Hepatocyte (in vitro differentiated cells): Measurements from ENCODE around the gene DDX1. TPM values are rescaled to one million over a fixed set of nuclear protein-coding genes. Genes with fewer than 3 reads are reported as not detected.

Source experiments
- DNase-seq: peaks from one replicate; pipeline ENCODE4 v3.0.0-alpha.2; 2016; ENCODE audit warnings: low spot score
- H2AFZ ChIP-seq: fragments of 200-600 bp; sonication (generic); 2 replicates; pipeline ENCODE4 v1.6.0; 2016; ENCODE audit warnings: antibody characterized with exemption, mild to moderate bottlenecking
- H3K27ac ChIP-seq: fragments of 200-600 bp; sonication (generic); 2 replicates; pipeline ENCODE4 v1.5.1; 2016; ENCODE audit warnings: mild to moderate bottlenecking
- H3K27me3 ChIP-seq: fragments of 200-600 bp; sonication (generic); 2 replicates; pipeline ENCODE4 v1.6.1; 2016
- H3K36me3 ChIP-seq: fragments of 200-600 bp; sonication (generic); replicated peaks from 2 replicates; pipeline ENCODE4 v1.5.1; 2016; ENCODE audit warnings: low read depth; ENCODE audit not compliant: insufficient read depth
- H3K4me1 ChIP-seq: fragments of 200-600 bp; sonication (generic); 2 replicates; pipeline ENCODE4 v1.5.1; 2016; ENCODE audit warnings: mild to moderate bottlenecking, moderate library complexity; ENCODE audit not compliant: insufficient read depth
- H3K4me2 ChIP-seq: fragments of 200-600 bp; sonication (generic); 2 replicates; pipeline ENCODE4 v1.6.0; 2016
- H3K4me3 ChIP-seq: fragments of 200-600 bp; sonication (generic); 2 replicates; pipeline ENCODE4 v1.5.1; 2016; ENCODE audit warnings: mild to moderate bottlenecking
- H3K79me2 ChIP-seq: fragments of 200-600 bp; sonication (generic); 2 replicates; pipeline ENCODE4 v1.6.0; 2017; ENCODE audit warnings: mild to moderate bottlenecking
- H3K9me2 ChIP-seq: fragments of 200-600 bp; sonication (generic); replicated peaks from 2 replicates; pipeline ENCODE4 v1.6.0; 2017; ENCODE audit warnings: mild to moderate bottlenecking; ENCODE audit not compliant: insufficient read depth
- H3K9me3 ChIP-seq: fragments of 200-600 bp; sonication (generic); 2 replicates; pipeline ENCODE4 v1.5.1; 2016; ENCODE audit warnings: low read depth, mild to moderate bottlenecking
- H4K20me1 ChIP-seq: fragments of 200-600 bp; sonication (generic); 2 replicates; pipeline ENCODE4 v1.6.0; 2016; ENCODE audit warnings: mild to moderate bottlenecking; ENCODE audit not compliant: insufficient read depth, poor library complexity, severe bottlenecking
- EZH2 ChIP-seq: fragments of 200-600 bp; sonication (generic); IDR thresholded peaks from 2 replicates; pipeline ENCODE4 v1.6.1; 2016; ENCODE audit warnings: antibody characterized with exemption, mild to moderate bottlenecking, borderline replicate concordance
- EZH2phosphoT487 ChIP-seq: fragments of 200-600 bp; sonication (generic); IDR thresholded peaks from one replicate; pipeline ENCODE4 v1.6.1; 2018; ENCODE audit warnings: antibody characterized with exemption, mild to moderate bottlenecking, low read depth, moderate library complexity; ENCODE audit not compliant: unreplicated experiment, severe bottlenecking
- WGBS: methylation state at CpG from one replicate; pipeline ENCODE4 v1.1.6; 2016; ENCODE audit warnings: low lambda C conversion rate; ENCODE audit errors: missing lambda C conversion rate; 5-methylcytosine and 5-hydroxymethylcytosine counted together
- polyA plus RNA-seq: library from polyadenylated mRNA; unstranded; fragments of >200 nt; fragmentation: Nextera tagmentation; extraction: Ambion mirVana; gene quantifications from 2 replicates; pipeline ENCODE4 v1.2.1, GENCODE V29; 2016
- total RNA-seq: library from RNA; depleted of rRNA; stranded (reverse); fragments of >200 nt; gene quantifications from 2 replicates; pipeline ENCODE4 v1.2.3, GENCODE V29; 2014
- TF ChIP-seq, protein P1 (sequence below): fragments of 200-600 bp; sonication (generic); IDR thresholded peaks from 2 replicates; pipeline ENCODE4 v1.5.1; 2016; ENCODE audit warnings: antibody characterized with exemption, mild to moderate bottlenecking; ENCODE audit not compliant: poor library complexity

DDX1 gene
- total and polyA plus RNA-seq, 2 experiments from 2014 or later, result 70.2 to 76.2 TPM

DNA sequence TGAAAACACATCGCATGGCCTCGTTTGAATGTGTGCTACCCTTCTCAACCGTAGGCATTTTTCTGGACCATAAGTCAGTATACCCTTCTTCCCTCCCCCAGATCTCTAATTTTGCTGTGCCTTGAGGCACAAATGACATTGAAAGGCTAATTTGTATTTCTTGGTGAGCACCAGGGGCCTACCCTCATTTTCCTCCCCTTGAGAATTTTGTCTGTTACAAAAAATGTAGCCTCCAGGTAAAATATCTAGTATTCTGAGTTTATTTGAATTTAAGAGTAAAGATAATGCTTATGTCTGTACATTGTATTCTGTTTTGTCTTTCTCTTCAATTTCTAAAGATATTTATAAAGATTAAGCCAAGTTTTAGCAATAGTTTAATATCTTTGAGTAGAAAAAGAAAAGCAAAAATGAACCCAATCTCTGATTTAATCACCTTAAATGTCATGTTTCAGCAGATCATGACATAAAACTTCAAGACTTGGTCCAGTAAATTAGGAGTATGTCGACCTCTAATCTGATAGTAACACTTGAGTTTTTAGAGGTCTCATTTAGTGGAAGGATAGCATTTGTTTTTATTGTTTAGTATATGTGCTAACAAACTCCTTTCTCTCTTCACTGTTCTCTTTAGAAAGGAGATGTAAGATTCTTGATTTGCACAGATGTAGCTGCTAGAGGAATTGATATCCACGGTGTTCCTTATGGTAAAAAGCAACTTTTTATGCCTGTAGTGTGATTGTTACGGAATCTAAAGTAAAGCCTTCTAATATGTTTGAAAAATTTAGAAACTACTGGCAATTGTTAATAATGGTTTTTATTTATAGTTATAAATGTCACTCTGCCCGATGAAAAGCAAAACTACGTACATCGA lies 36.4 kb downstream of the DDX1 start:
- no peaks in the 10 kb centered on the region for H3K9me3 ChIP-seq
- WGBS, result 95% methylated on average over 9 of the region's 9 CpGs
- no peaks in the 10 kb centered on the region for H3K4me1 ChIP-seq
- H3K4me2 ChIP-seq, result no peak overlapping the region
- H3K36me3 ChIP-seq, result peaks cover 5% of the 10 kb centered on the region
- H3K27me3 ChIP-seq, result no peaks in the 10 kb centered on the region
- no peak for DNase-seq
- no peak overlapping the region for H2AFZ ChIP-seq
- no peak overlapping the region for H3K27ac ChIP-seq
- H3K79me2 ChIP-seq, result no peaks in the 10 kb centered on the region
- H4K20me1 ChIP-seq, result no peaks in the 10 kb centered on the region
- H3K9me2 ChIP-seq, result no peaks in the 10 kb centered on the region
- no peak overlapping the region for H3K4me3 ChIP-seq
- TF ChIP-seq, protein P1, sequence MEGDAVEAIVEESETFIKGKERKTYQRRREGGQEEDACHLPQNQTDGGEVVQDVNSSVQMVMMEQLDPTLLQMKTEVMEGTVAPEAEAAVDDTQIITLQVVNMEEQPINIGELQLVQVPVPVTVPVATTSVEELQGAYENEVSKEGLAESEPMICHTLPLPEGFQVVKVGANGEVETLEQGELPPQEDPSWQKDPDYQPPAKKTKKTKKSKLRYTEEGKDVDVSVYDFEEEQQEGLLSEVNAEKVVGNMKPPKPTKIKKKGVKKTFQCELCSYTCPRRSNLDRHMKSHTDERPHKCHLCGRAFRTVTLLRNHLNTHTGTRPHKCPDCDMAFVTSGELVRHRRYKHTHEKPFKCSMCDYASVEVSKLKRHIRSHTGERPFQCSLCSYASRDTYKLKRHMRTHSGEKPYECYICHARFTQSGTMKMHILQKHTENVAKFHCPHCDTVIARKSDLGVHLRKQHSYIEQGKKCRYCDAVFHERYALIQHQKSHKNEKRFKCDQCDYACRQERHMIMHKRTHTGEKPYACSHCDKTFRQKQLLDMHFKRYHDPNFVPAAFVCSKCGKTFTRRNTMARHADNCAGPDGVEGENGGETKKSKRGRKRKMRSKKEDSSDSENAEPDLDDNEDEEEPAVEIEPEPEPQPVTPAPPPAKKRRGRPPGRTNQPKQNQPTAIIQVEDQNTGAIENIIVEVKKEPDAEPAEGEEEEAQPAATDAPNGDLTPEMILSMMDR, result no peak
- no peak for TF ChIP-seq EZH2phosphoT487
- TF ChIP-seq EZH2, result no peak

DNA sequence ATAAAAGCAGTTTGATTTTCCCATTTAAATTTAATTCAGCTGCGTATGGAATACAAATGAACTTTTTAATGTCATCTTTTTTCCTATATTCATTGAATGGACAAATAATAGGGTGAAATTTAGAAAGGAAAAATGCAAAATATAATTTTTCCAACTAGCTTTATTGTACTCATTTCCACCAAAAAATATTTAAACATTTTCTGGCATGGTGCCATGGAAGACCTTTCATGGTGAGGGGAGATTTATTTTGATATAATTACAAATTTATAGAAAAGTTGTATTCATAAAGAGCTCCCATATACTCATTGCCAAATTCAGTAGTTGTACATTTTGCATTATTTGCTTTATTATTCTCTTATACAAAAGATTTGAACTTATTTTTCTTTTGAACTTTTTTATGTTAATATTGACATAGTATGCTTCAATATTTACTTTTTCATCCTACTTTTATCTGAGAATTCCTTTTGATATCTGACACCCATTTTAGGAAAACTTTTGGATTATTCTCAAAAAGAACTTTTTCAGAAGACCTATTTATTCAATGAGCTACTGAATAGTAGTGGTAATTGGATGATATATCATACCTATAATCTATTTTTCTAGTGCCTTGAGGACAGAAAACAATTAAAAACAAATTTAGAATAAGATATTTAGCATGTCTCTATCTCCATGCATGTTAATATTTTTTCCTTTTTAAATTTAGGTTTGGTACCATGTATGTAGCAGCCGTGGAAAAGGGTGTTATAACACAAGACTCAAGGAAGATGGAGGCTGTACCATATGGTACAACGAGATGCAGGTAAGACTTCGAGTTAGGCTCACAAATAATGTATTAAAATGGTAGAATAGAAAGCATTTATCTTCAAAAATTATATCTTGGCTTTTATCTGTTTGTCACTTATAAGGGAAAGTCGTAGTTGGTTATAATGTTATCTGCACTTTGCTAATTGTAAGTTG lies 37.5 kb downstream of the DDX1 start:
- Histone ChIP-seq H3K27me3 (no peaks in the 10 kb centered on the region), H3K4me1 (no peaks in the 10 kb centered on the region), H3K27ac (no peak overlapping the region), H2AFZ (no peak overlapping the region), H3K4me2 (no peak overlapping the region), H4K20me1 (no peaks in the 10 kb centered on the region), H3K79me2 (no peaks in the 10 kb centered on the region), H3K9me3 (no peaks in the 10 kb centered on the region), H3K9me2 (no peaks in the 10 kb centered on the region), H3K4me3 (no peak overlapping the region), H3K36me3 (peaks cover 5% of the 10 kb centered on the region)
- TF ChIP-seq, protein P1, result no peak
- no peak for TF ChIP-seq EZH2
- no peak for TF ChIP-seq EZH2phosphoT487
- DNase-seq, result no peak
- 96% methylated on average over 5 of the region's 5 CpGs for WGBS

DNA sequence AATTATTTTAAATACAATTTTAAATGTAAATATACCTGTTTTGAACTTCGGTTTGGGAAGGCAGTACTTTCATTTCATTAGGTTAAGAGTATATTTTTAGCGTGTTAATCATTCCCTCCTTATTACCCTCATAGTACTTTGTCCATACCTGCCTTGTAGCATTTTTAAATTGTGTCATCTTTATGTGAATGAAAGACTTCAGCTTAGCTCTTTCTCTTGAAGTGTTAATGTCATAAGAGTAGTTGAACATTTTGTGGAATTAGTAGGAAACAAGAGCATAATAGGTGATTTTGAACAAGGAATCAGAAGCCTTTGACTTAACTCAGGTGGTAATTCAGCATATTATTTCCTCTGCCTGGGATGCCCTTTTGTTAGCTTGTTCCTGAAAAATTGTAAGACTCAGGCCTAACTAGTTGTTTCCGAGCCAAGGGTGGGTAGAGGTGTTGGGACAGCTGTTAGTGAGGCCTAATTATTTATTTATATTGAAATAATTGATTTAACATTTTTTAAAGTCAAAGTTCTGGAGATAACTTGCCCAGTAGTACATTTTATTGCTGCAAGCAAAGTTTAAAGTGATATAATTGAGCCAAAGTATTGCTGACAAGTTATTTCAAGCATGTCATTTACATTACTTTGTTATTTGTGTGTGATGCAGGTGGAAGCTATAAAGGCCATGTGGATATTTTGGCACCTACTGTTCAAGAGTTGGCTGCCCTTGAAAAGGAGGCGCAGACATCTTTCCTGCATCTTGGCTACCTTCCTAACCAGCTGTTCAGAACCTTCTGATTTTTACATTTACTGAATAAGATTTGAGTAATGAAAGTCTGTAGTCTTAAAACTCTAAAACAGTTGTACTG lies 38.7 kb downstream of the DDX1 start:
- DNase-seq, result no peak
- Histone ChIP-seq H3K36me3 (peaks cover 5% of the 10 kb centered on the region), H4K20me1 (no peaks in the 10 kb centered on the region), H3K4me1 (no peaks in the 10 kb centered on the region), H2AFZ (no peak overlapping the region), H3K9me3 (no peaks in the 10 kb centered on the region), H3K4me2 (no peak overlapping the region), H3K79me2 (no peaks in the 10 kb centered on the region), H3K9me2 (no peaks in the 10 kb centered on the region), H3K27me3 (no peaks in the 10 kb centered on the region), H3K27ac (no peak overlapping the region), H3K4me3 (no peak overlapping the region)
- TF ChIP-seq EZH2phosphoT487 (no peak), EZH2 (no peak)
- TF ChIP-seq, protein P1, result no peak
- WGBS, result 95% methylated on average over 4 of the region's 4 CpGs
